Upper lobe of left lung (tissue), 4 donors: Measurements from ENCODE around the gene MTMR12.

ENCODE experiments used
- CTCF ChIP-seq, 6 experiments: fragments of 450-650 bp in 4 of 6; fragments of 200-600 bp in 2 of 6; sonication (generic) in 2 of 6; IDR thresholded peaks; one replicate each; pipeline ENCODE4 v1.5.1; 2016 to 2019; ENCODE audit warnings: antibody characterized with exemption in 6 of 6
- EP300 ChIP-seq, 4 donors: sonication (generic); formaldehyde crosslinking; IDR thresholded peaks; one replicate each; pipeline ENCODE4 v1.5.1; 2017; ENCODE audit warnings: antibody characterized with exemption in 4 of 4, control low read depth in 2 of 4
- POLR2A ChIP-seq, 4 donors: fragments of 450-650 bp; IDR thresholded peaks; one replicate each; pipeline ENCODE4 v1.5.1; 2016 to 2017; ENCODE audit warnings: antibody characterized with exemption in 4 of 4, mild to moderate bottlenecking in 2 of 4
- POLR2AphosphoS5 ChIP-seq, 2 donors: sonication (generic); formaldehyde crosslinking; IDR thresholded peaks; one replicate each; pipeline ENCODE4 v1.5.1; 2017; ENCODE audit warnings: antibody characterized with exemption in 2 of 2

DNA sequence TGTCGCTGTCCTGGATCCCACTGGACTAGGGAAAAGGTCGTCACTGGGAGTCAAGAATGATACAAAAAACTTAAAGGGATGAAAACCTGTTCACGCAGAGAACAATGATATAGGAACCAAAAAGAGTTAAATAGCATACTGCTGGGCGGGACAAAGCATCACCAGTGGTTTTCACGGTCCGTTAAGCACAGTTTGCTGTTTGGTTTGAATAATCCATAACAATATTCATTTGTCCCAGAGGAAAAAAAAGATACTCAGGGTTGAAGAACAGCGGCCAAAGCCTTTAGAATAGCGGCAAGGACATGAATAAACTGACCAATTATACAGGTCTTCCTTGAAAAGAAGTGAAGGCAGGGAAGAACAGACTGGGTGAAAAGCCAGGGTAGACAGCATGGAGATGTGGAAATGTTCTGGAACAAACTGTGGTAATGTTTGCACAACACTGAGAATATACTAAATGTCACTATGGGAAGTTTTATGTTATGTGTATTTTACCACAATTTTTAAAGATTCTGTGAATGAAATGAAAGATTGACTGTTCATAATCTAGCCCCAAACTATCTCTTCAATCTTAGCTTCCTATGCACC is 60.8 kb downstream of the MTMR12 start:
- no peak for TF ChIP-seq CTCF (IDR thresholded peaks at IDR 0.05)
- TF ChIP-seq POLR2A (IDR thresholded peaks at IDR 0.05) = no peak
- no peak for TF ChIP-seq POLR2AphosphoS5 (IDR thresholded peaks at IDR 0.05)
- no peak for TF ChIP-seq EP300 (IDR thresholded peaks at IDR 0.05)
